ENCODE measurements around the gene COL4A6.

- TF ChIP-seq CTCF (conservative IDR thresholded peaks at IDR 0.05; ENCODE audit: low read length) (no peak), EZH2phosphoT487 (IDR thresholded peaks at IDR 0.05; ENCODE audit: borderline replicate concordance, low read depth, low read length) (no peak)
Measured at GRCh38 chrX:108132034-108132433, 306.2 kb downstream of the COL4A6 start.

Data from OCI-LY7 (cell line).